SK-N-MC (cell line): ENCODE results near the gene JPH3.
"Not testable (repeated sequence)": the region's sequence is repeated elsewhere in the genome, so short reads cannot be mapped to it uniquely, and the experiment has no call there.

Source experiments
- DNase-seq: peaks from one replicate; pipeline ENCODE4 v3.0.0-alpha.2; 2011; ENCODE audit warnings: low read depth, low spot score
- H3K27ac ChIP-seq: fragments of 200-600 bp; sonication (generic); 2 replicates; pipeline ENCODE4 v1.5.1; 2016; ENCODE audit warnings: mixed run types
- H3K36me3 ChIP-seq: fragments of 200-600 bp; sonication (generic); 2 replicates; pipeline ENCODE4 v1.6.1; 2017; ENCODE audit warnings: antibody characterized with exemption, low read length, mixed read lengths; ENCODE audit not compliant: insufficient read depth
- H3K4me3 ChIP-seq: fragments of 200-600 bp; sonication (generic); 2 replicates; pipeline ENCODE4 v1.5.1; 2016
- H3K9ac ChIP-seq: fragments of 200-600 bp; sonication (generic); 2 replicates; pipeline ENCODE4 v1.8.0; 2017; ENCODE audit warnings: mixed run types, mixed read lengths; ENCODE audit not compliant: insufficient read length
- H3K9me3 ChIP-seq: fragments of 200-600 bp; sonication (generic); 2 replicates; pipeline ENCODE4 v1.6.1; 2017; ENCODE audit warnings: low read depth, mild to moderate bottlenecking, antibody characterized with exemption, low read length, moderate library complexity, mixed read lengths
- EZH2 ChIP-seq: fragments of 200-600 bp; sonication (generic); IDR thresholded peaks from one replicate; pipeline ENCODE4 v1.6.1; 2017; ENCODE audit warnings: antibody characterized with exemption
- FOXP2 ChIP-seq: optimal IDR thresholded peaks from 2 replicates; pipeline ENCODE3; 2011; ENCODE audit warnings: mild to moderate bottlenecking, moderate library complexity; ENCODE audit not compliant: insufficient read depth; ENCODE audit errors: extremely low read length, control extremely low read depth
- POLR2AphosphoS5 ChIP-seq: IDR thresholded peaks from 2 replicates; pipeline ENCODE4 v1.6.1; 2012; ENCODE audit warnings: mild to moderate bottlenecking, low read depth, low read length, borderline replicate concordance

Gene JPH3

DNA sequence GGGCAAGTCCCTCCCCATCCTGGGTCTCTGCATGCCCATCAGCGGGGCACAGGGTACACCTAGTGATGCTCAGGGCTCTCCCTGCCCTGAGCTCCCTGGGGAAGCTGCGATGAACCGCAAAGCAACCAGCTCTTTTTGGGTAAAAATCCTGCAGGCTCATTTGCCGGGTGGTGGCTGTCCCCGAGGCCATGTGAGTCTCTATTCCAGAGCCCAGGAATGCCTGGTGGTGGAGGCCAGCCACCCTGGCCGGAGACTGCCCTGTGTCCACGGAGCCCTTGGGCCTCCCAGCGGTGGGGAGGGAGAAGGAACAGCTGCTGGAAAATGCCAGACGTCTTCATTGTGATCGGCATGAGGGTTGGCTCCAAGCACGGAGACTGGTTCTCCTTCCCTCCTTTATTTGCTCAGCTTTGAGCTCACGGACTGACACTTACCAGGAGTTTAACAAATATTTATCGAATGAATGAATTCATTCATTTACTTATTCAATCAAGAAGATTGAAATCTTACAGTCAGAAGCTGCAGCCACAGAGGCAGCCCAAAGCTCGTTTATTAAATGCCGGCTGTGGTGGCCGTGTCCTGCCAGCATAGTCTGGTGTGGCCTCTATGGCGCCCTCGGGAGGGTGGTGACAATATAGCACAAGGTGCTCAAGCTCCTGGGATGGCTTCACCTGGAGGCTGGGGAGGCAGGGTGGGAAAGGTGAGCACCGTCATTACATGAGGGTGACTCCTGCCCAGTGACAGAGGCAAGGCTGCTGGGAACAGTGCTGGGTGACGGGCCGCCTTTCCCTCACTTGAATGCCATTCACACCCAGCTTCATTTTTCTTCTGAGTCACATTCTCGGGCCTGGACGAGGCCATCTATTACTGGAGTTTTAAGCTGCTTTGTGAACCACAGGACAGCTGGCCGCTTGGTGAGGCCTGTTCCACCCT, 31.1 kb upstream of the JPH3 start:
- H3K9ac ChIP-seq = no peak overlapping the region
- H3K27ac ChIP-seq = no peak overlapping the region
- no peaks in the 10 kb centered on the region for H3K36me3 ChIP-seq
- TF ChIP-seq EZH2 (no peak), FOXP2 (no peak), POLR2AphosphoS5 (no peak)
- no peak overlapping the region for H3K4me3 ChIP-seq
- DNase-seq = no peak
- no peaks in the 10 kb centered on the region for H3K9me3 ChIP-seq

DNA sequence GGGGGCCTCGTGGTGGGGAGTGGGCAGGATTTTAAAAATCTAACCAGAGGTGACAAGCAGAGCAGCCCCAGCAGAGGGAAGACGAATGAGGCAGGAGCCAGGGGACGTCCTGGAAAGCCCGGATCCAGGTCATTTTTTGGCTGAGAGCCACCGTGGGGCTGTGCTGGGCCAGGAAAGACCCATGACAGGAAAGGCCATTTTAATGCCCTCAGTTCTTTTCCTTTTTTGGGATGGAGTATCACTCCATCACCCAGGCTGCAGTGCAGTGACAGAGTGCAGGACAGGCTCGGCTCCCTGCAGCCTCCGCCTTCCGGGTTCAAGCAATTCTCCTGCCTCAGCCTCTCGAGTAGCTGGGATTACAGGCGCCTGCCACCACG, 30.5 kb upstream of the JPH3 start:
- H3K36me3 ChIP-seq = no peaks in the 10 kb centered on the region
- H3K27ac ChIP-seq = no peak overlapping the region
- no peak overlapping the region for H3K4me3 ChIP-seq
- DNase-seq = no peak
- TF ChIP-seq POLR2AphosphoS5 = no peak
- TF ChIP-seq FOXP2 = no peak
- TF ChIP-seq EZH2 = no peak
- no peak overlapping the region for H3K9ac ChIP-seq
- no peaks in the 10 kb centered on the region for H3K9me3 ChIP-seq

DNA sequence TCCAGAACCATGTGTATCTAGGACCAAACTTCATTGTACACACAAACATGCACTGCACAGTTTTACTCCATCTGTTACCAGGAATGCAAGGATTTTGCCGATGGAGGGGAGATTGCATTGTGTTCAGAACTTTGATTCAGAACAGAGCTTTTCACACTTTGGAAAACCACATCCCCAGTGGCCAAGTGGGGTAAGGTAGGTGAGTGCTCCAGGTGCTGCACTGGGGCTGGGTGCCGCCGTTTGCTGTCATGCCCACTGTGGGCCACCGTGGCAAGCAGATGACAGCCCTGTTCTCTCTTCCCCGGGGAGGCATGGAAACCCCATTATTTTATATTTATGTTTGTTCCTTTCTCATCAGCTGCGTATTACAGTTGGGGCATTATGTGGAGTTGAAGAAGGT, 29.3 kb upstream of the JPH3 start:
- H3K9ac ChIP-seq = no peak overlapping the region
- DNase-seq = no peak
- no peaks in the 10 kb centered on the region for H3K36me3 ChIP-seq
- H3K27ac ChIP-seq = no peak overlapping the region
- no peaks in the 10 kb centered on the region for H3K9me3 ChIP-seq
- TF ChIP-seq EZH2 = no peak
- no peak for TF ChIP-seq FOXP2
- TF ChIP-seq POLR2AphosphoS5 = no peak
- no peak overlapping the region for H3K4me3 ChIP-seq

DNA sequence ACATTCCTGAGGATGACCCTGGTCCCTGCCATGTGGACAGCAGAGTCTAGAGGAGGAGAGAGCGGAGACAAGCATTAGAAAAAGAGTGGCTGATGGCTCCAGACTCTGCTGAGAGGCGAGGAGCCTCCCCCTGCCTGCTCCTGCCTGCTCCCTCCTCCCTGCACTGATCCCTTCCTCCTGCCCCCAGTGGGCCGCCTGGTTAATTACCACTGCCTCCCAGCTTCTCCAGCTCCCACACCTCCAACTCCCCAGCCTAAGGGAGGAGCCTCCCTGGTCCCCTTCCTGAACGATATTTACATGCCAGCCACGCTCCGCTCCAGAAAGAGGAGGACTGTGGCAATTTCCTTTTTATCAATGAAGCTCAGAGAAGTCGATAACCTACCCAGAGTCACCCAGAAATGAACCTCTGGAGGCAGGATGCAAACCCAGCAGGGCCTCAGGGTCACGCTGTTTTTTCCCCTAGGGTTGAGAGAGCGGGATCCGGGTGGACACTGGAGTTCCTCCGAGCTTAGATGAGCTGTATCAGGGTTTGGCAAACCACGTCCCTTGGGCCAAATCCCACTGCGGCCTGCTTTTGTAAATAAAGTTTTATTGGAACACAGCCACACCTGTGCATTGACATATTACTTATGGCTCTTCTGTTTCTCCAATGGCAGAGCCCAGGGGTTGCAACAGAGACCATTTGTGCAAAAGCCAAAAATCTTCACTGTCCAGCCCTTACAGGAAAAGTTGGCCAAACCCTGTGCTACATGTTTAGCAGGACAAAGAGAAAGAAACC, 27.1 kb upstream of the JPH3 start:
- no peak overlapping the region for H3K27ac ChIP-seq
- H3K36me3 ChIP-seq = no peaks in the 10 kb centered on the region
- no peak for DNase-seq
- H3K4me3 ChIP-seq = no peak overlapping the region
- H3K9me3 ChIP-seq = no peaks in the 10 kb centered on the region
- TF ChIP-seq POLR2AphosphoS5 (no peak), FOXP2 (no peak), EZH2 (no peak)
- no peak overlapping the region for H3K9ac ChIP-seq

DNA sequence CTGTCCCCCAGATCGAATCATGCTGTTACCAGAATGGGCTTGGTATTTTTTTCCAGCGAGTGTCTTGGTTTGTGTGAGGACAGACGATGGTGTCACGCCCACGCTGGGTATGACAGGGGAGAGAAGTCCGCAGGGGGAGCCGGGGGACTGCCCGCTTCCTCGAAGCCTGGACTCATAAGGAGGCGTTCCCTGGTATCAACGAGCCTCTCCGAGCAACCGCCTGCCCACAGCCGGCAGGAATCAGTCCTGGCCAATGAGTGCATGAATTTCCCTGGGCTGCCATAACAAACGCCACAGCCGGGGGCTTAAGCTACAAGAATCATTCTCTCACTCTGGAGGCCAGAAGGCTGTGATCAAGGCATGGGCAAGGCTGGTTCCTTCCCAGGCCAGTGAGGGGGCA, 26.1 kb upstream of the JPH3 start:
- TF ChIP-seq EZH2 (no peak), FOXP2 (no peak), POLR2AphosphoS5 (no peak)

DNA sequence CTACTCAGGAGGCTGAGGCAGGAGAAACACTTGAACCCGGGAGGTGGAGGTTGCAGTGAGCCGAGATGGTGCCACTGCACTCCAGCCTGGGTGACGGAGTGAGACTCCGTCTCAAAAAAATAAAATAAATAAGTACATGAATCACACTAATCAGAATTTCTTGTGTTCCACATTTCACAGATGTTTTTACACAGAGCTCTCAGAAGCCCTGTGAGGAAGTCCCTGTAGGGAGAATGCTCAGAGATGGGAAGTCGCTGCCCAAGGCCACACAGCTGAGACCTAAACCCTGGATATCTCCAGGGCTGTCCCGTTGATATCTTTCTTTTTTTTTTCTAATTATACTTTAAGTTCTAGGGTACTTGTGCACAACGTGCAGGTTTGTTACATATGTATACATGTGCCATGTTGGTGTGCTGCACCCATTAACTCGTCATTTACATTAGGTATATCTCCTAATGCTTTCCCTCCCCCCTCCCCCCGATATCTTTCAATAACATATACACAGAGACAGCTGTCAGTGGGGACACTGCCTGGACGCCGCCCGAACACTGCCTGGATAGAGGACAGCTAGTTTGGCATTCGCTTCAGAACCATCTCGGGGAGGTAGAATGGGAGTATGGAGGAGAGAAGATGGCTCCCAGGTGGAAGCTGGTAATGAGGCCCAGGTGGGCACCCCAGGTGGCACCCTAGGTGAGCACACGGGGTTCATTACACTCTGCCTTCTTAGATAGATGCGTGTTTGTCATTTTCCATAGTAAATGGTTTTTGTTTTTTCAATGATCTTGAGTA, 24.0 kb upstream of the JPH3 start:
- not testable (repeated sequence) for H3K9me3 ChIP-seq, H3K4me3 ChIP-seq, H3K9ac ChIP-seq, DNase-seq, H3K36me3 ChIP-seq, H3K27ac ChIP-seq

More for the DNA sequence above, 26.1 kb upstream of the JPH3 start:
- Histone ChIP-seq H3K9me3 (no peaks in the 10 kb centered on the region), H3K27ac (no peak overlapping the region), H3K36me3 (no peaks in the 10 kb centered on the region), H3K9ac (no peak overlapping the region), H3K4me3 (no peak overlapping the region)
- DNase-seq = no peak

DNA sequence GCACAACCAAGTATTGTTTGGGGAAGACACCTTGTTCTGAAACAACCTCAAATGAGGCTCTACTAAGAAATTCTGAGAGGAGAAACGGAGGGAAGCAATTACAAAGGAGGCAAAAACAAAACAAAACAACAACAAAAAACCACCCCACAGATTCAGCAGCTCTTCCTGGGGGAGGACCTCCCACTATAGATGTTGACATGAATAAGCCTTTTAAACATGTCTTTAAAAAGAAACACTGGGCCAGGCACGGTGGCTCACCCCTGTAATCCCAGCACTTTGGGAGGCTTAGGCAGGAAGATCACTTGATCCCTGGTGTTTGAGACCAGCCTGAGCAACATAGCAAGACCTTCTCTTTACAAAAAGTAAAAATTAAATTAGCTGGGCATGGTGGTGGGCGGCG, 22.6 kb upstream of the JPH3 start:
- DNase-seq = no peak
- no peak overlapping the region for H3K27ac ChIP-seq
- no peak for TF ChIP-seq EZH2
- TF ChIP-seq FOXP2 = no peak
- no peak for TF ChIP-seq POLR2AphosphoS5
- no peak overlapping the region for H3K9ac ChIP-seq
- H3K9me3 ChIP-seq = no peaks in the 10 kb centered on the region
- no peak overlapping the region for H3K4me3 ChIP-seq
- H3K36me3 ChIP-seq = no peaks in the 10 kb centered on the region

DNA sequence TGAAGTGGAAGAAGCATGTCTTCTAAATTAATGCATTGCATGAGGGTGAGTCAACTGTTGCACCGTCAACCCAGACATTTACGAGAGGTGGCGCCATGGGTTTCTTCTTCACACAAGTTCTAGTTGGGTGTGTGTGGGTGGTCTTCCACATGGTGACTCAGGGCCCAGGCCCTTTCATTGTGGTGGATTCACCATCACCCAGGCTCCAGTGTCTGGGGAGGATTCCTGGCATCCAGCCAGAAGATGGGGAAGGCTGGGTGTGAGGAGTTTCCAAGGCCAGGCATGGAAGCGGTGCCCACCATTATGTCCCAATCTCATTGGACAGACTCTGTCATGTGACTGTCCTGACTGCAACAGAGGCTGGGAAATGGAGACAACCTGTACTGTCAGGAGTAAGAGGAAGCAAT, 21.4 kb upstream of the JPH3 start:
- Histone ChIP-seq H3K36me3 (no peaks in the 10 kb centered on the region), H3K9ac (no peak overlapping the region), H3K4me3 (no peak overlapping the region), H3K9me3 (no peaks in the 10 kb centered on the region), H3K27ac (no peak overlapping the region)
- TF ChIP-seq POLR2AphosphoS5 = no peak
- no peak for TF ChIP-seq EZH2
- TF ChIP-seq FOXP2 = no peak
- no peak for DNase-seq
